ENCODE results near the gene MPIG6B.

Gene MPIG6B

DNA sequence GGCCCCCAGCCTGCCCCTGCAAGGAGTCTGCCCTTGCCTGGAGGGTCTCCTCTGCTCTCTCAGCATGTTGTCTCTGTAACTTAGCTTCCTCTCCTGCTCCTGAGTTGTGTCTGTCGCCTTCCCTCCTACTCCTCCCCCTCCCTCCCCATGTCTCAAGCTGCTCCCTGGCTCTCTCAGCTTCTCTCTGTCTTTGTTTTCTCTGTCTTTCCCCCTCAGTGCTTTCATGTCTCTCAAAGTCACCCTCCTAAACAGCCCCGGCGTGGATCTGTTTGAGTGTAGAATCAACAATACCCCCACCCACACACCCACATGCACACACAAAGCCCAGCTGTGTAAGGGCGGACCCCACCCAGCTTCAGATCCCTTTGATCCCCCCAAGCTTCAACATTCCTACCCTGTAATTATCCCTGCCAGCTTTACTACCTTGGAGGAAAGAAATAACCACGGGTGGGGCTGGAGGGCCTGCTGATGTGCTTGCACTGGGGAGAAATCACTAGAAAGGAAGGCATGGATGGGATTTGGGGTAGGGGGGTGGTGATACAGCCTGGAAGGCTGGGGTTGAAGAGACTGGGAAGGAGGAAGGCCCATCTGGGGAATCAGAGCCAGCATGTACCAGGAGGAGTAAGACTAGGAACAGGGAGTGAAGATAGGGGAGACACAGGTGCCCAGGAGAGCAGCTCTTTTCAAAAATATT, 9.0 kb upstream of the MPIG6B start:
- no peak for TF ChIP-seq EZH2 (optimal IDR thresholded peaks at IDR 0.05; ENCODE audit: low read depth, low read length)
- TF ChIP-seq EZH2phosphoT487 (IDR thresholded peaks at IDR 0.05; ENCODE audit: low read length), result no peak
- TF ChIP-seq, protein P1, sequence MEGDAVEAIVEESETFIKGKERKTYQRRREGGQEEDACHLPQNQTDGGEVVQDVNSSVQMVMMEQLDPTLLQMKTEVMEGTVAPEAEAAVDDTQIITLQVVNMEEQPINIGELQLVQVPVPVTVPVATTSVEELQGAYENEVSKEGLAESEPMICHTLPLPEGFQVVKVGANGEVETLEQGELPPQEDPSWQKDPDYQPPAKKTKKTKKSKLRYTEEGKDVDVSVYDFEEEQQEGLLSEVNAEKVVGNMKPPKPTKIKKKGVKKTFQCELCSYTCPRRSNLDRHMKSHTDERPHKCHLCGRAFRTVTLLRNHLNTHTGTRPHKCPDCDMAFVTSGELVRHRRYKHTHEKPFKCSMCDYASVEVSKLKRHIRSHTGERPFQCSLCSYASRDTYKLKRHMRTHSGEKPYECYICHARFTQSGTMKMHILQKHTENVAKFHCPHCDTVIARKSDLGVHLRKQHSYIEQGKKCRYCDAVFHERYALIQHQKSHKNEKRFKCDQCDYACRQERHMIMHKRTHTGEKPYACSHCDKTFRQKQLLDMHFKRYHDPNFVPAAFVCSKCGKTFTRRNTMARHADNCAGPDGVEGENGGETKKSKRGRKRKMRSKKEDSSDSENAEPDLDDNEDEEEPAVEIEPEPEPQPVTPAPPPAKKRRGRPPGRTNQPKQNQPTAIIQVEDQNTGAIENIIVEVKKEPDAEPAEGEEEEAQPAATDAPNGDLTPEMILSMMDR (IDR thresholded peaks at IDR 0.05; ENCODE audit: low read length), result no peak
- no peaks in the 10 kb centered on the region for H4K20me1 ChIP-seq (ENCODE audit: insufficient read depth, low read length)
- H3K27ac ChIP-seq (ENCODE audit: low read length), result no peak overlapping the region
- H3K27me3 ChIP-seq (replicated peaks; ENCODE audit: insufficient read depth, low read length), result no peaks in the 10 kb centered on the region
- H3F3A ChIP-seq (ENCODE audit: insufficient read depth, low read length), result no peaks in the 10 kb centered on the region
- DNase-seq, result no peak
- H3K4me1 ChIP-seq (ENCODE audit: low read length), result 0 out of 2 replicates have a peak, but pooled peaks cover 5% of the 10 kb centered on the region
- no peak overlapping the region for H2AFZ ChIP-seq (ENCODE audit: low read length)
- H3K4me2 ChIP-seq (ENCODE audit: low read depth, low read length), result no peak overlapping the region
- H3K36me3 ChIP-seq (replicated peaks; ENCODE audit: insufficient read depth, low read length), result no peaks in the 10 kb centered on the region
- H3K4me3 ChIP-seq (ENCODE audit: low read length), result no peak overlapping the region
- H3K9ac ChIP-seq (ENCODE audit: low read length), result no peak overlapping the region
- H3K79me2 ChIP-seq (ENCODE audit: low read length), result no peaks in the 10 kb centered on the region
- H3K9me3 ChIP-seq (replicated peaks; ENCODE audit: insufficient read depth, low read length), result no peaks in the 10 kb centered on the region
- no peaks in the 10 kb centered on the region for H3K9me2 ChIP-seq (replicated peaks; ENCODE audit: insufficient read depth, low read length)

DNA sequence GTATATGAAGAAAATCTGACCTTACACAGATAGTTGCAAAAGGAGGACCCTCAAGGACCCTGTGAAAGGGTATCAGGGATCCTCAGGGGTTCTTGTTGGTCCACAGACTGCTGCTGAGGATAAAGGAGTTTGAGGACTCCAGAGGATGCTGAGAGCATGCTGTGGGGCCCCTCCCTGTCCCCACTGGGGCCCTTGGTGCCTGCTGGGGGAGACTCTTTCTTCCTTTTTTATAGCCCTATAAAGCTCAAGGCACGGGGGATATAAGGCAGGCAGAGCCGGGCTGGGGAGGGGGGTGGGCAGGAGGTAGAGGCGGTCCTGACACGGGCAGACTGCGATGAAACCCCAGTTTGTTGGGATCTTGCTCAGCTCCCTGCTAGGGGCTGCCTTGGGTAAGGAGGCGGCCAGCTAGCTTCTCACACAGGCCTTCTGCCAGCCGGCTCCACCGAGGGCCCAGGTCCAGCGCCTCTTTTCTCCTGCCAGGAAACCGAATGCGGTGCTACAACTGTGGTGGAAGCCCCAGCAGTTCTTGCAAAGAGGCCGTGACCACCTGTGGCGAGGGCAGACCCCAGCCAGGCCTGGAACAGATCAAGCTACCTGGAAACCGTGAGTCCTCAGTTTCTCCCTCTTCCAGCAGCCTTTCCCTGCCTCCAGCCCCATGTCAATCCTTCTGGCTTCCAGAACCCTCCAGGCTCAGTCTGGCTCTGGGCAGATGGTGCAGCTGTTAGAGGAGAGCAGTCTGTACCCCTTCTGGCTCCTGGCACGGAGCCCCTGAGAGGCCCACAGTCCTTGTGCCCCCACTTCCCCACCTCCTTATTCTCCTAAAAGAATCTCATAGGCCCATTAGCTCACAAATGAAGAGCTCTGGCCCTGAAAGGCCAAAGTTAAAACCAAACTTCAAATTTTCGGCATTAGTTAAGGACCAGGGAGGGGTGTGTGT, 7.9 kb upstream of the MPIG6B start, which contains the start of gene LY6G6D:
Gene LY6G6D (plus strand): TSS at position 327 of the 937 bp plus-strand sequence. CDS start 8 bp downstream, at position 335.
- Histone ChIP-seq H2AFZ (ENCODE audit: low read length) (no peak within 1 kb of the TSS), H3K27me3 (replicated peaks; ENCODE audit: insufficient read depth, low read length) (no peaks in the 10 kb centered on the region)

DNA sequence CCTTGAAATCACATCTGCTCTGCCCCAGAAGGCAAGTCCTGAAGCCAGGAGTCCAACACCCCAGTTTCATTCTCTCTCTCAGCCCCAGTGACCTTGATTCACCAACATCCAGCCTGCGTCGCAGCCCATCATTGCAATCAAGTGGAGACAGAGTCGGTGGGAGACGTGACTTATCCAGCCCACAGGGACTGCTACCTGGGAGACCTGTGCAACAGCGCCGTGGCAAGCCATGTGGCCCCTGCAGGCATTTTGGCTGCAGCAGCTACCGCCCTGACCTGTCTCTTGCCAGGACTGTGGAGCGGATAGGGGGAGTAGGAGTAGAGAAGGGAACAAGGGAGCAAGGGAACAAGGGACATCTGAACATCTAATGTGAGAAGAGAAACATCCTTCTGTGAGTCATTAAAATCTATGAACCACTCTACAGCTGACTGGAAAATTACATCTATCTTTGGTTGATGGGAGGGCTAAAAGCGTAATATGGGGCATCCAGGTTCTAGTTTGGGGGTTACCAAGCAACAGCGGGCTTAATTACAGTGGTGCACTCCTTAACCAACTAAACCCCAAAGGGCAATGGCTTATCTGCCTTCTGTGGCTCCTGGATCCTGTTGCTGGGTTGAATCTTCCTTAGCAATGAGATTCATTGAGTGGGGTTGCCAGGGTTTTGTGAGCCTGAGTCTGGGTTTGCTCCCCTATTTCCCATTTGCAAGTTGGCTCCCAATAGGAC, 5.5 kb upstream of the MPIG6B start:
- H3K79me2 ChIP-seq (ENCODE audit: low read length), result no peaks in the 10 kb centered on the region
- H3K9ac ChIP-seq (ENCODE audit: low read length), result no peak overlapping the region
- no peaks in the 10 kb centered on the region for H4K20me1 ChIP-seq (ENCODE audit: insufficient read depth, low read length)
- H3K27me3 ChIP-seq (replicated peaks; ENCODE audit: insufficient read depth, low read length), result no peaks in the 10 kb centered on the region
- no peaks in the 10 kb centered on the region for H3K9me3 ChIP-seq (replicated peaks; ENCODE audit: insufficient read depth, low read length)
- no peak overlapping the region for H3K4me3 ChIP-seq (ENCODE audit: low read length)
- H3K9me2 ChIP-seq (replicated peaks; ENCODE audit: insufficient read depth, low read length), result no peaks in the 10 kb centered on the region
- DNase-seq, result no peak
- no peaks in the 10 kb centered on the region for H3K4me1 ChIP-seq (ENCODE audit: low read length)
- H3K36me3 ChIP-seq (replicated peaks; ENCODE audit: insufficient read depth, low read length), result no peaks in the 10 kb centered on the region
- H3K4me2 ChIP-seq (ENCODE audit: low read depth, low read length), result no peak overlapping the region
- no peak overlapping the region for H3K27ac ChIP-seq (ENCODE audit: low read length)
- H2AFZ ChIP-seq (ENCODE audit: low read length), result no peak overlapping the region
- H3F3A ChIP-seq (ENCODE audit: insufficient read depth, low read length), result no peaks in the 10 kb centered on the region
- TF ChIP-seq, protein P1 (IDR thresholded peaks at IDR 0.05; ENCODE audit: low read length), result no peak
- TF ChIP-seq EZH2phosphoT487 (IDR thresholded peaks at IDR 0.05; ENCODE audit: low read length) (no peak), EZH2 (optimal IDR thresholded peaks at IDR 0.05; ENCODE audit: low read depth, low read length) (no peak)

More for the DNA sequence above, 7.9 kb upstream of the MPIG6B start, which contains the start of gene LY6G6D:
- no peak within 1 kb of the TSS for H3K4me2 ChIP-seq (ENCODE audit: low read depth, low read length)
- H3K79me2 ChIP-seq (ENCODE audit: low read length), result no peaks in the 10 kb centered on the region
- H3K9me2 ChIP-seq (replicated peaks; ENCODE audit: insufficient read depth, low read length), result no peaks in the 10 kb centered on the region
- no peaks in the 10 kb centered on the region for H3K36me3 ChIP-seq (replicated peaks; ENCODE audit: insufficient read depth, low read length)
- no peaks in the 10 kb centered on the region for H4K20me1 ChIP-seq (ENCODE audit: insufficient read depth, low read length)
- H3K9me3 ChIP-seq (replicated peaks; ENCODE audit: insufficient read depth, low read length), result no peaks in the 10 kb centered on the region
- 0 out of 2 replicates have a peak, but pooled peaks cover 5% of the 10 kb centered on the region for H3K4me1 ChIP-seq (ENCODE audit: low read length)
- TF ChIP-seq EZH2 (optimal IDR thresholded peaks at IDR 0.05; ENCODE audit: low read depth, low read length) (no peak), EZH2phosphoT487 (IDR thresholded peaks at IDR 0.05; ENCODE audit: low read length) (no peak)
- TF ChIP-seq, protein P1 (IDR thresholded peaks at IDR 0.05; ENCODE audit: low read length), result no peak
- no peak for DNase-seq
- H3K4me3 ChIP-seq (ENCODE audit: low read length), result no peak within 1 kb of the TSS
- H3K27ac ChIP-seq (ENCODE audit: low read length), result no peak within 1 kb of the TSS
- H3F3A ChIP-seq (ENCODE audit: insufficient read depth, low read length), result no peaks in the 10 kb centered on the region
- H3K9ac ChIP-seq (ENCODE audit: low read length), result no peak within 1 kb of the TSS

Measured in MM.1S (cell line).